Loucy (cell line): Measurements from ENCODE around the gene PEX3.
A peak's percentile ranks its signal among the peaks of the same experiment; 100 is the strongest.

Experiments
- H2AFZ ChIP-seq: fragments of 200-600 bp; sonication (generic); 2 replicates; pipeline ENCODE4 v1.6.0; 2016; ENCODE audit warnings: antibody characterized with exemption, mild to moderate bottlenecking, low read length, moderate library complexity
- H3F3A ChIP-seq: fragments of 200-600 bp; 2 replicates; pipeline ENCODE4 v1.6.0; 2016; ENCODE audit warnings: antibody characterized with exemption, low read depth, mild to moderate bottlenecking
- H3K27me3 ChIP-seq: fragments of 200-600 bp; sonication (generic); 2 replicates; pipeline ENCODE4 v1.6.1; 2014; ENCODE audit warnings: low read length, mild to moderate bottlenecking; ENCODE audit not compliant: insufficient read depth, poor library complexity, severe bottlenecking
- H3K36me3 ChIP-seq: fragments of 200-600 bp; sonication (generic); 2 replicates; pipeline ENCODE4 v1.6.1; 2016; ENCODE audit warnings: low read length; ENCODE audit not compliant: insufficient read depth
- H3K4me1 ChIP-seq: fragments of 200-600 bp; sonication (generic); 2 replicates; pipeline ENCODE4 v1.5.1; 2014; ENCODE audit warnings: low read length, mild to moderate bottlenecking; ENCODE audit not compliant: insufficient read depth, poor library complexity, severe bottlenecking
- H3K4me2 ChIP-seq: fragments of 200-600 bp; sonication (generic); 2 replicates; pipeline ENCODE4 v1.6.0; 2014; ENCODE audit warnings: antibody characterized with exemption, low read length, low read depth, mild to moderate bottlenecking; ENCODE audit not compliant: poor library complexity, severe bottlenecking
- H3K4me3 ChIP-seq: fragments of 200-600 bp; sonication (generic); 2 replicates; pipeline ENCODE4 v1.5.1; 2014; ENCODE audit warnings: low read length, mild to moderate bottlenecking, mixed read lengths; ENCODE audit not compliant: poor library complexity, severe bottlenecking
- H3K79me2 ChIP-seq: fragments of 200-600 bp; sonication (generic); 2 replicates; pipeline ENCODE4 v1.6.1; 2014; ENCODE audit warnings: low read length; ENCODE audit not compliant: insufficient read depth
- H3K9ac ChIP-seq: fragments of 200-600 bp; sonication (generic); 2 replicates; pipeline ENCODE4 v1.6.0; 2014; ENCODE audit warnings: mild to moderate bottlenecking, low read depth, low read length, moderate library complexity; ENCODE audit not compliant: poor library complexity, severe bottlenecking
- H3K9me2 ChIP-seq: fragments of 200-600 bp; sonication (generic); replicated peaks from 2 replicates; pipeline ENCODE4 v1.6.1; 2016; ENCODE audit warnings: low read depth, low read length, mixed read lengths
- H3K9me3 ChIP-seq: fragments of 200-600 bp; sonication (generic); 2 replicates; pipeline ENCODE4 v1.6.1; 2014; ENCODE audit warnings: mild to moderate bottlenecking, antibody characterized with exemption, low read length, low read depth; ENCODE audit not compliant: insufficient read depth
- H4K20me1 ChIP-seq: fragments of 200-600 bp; sonication (generic); 2 replicates; pipeline ENCODE4 v1.6.0; 2014; ENCODE audit warnings: antibody characterized with exemption, low read length, mild to moderate bottlenecking; ENCODE audit not compliant: insufficient read depth, poor library complexity, severe bottlenecking
- EZH2phosphoT487 ChIP-seq: fragments of 200-600 bp; IDR thresholded peaks from 2 replicates; pipeline ENCODE4 v1.6.1; 2018; ENCODE audit warnings: antibody characterized with exemption, mild to moderate bottlenecking, moderate library complexity, borderline replicate concordance
- TF ChIP-seq, protein P1 (sequence below): fragments of 200-600 bp; sonication (generic); conservative IDR thresholded peaks from 2 replicates; pipeline ENCODE4 v1.5.1; 2014; ENCODE audit warnings: mild to moderate bottlenecking, antibody characterized with exemption, low read length

The PEX3 gene

GRCh38 chr6:143528164-143528811 lies 77.7 kb downstream of the PEX3 start:
- no peaks in the 10 kb centered on the region for H3K27me3 ChIP-seq
- no peaks in the 10 kb centered on the region for H4K20me1 ChIP-seq
- H3K9me3 ChIP-seq: no peaks in the 10 kb centered on the region
- H3K4me2 ChIP-seq: peak overlapping the region; percentile 22
- peak overlapping the region; percentile 24 for H3K9ac ChIP-seq
- no peaks in the 10 kb centered on the region for H3F3A ChIP-seq
- no peak overlapping the region for H3K4me3 ChIP-seq
- peaks cover 18% of the 10 kb centered on the region for H3K4me1 ChIP-seq
- no peaks in the 10 kb centered on the region for H3K79me2 ChIP-seq
- H3K9me2 ChIP-seq: no peaks in the 10 kb centered on the region
- peak overlapping the region; percentile 94 for H2AFZ ChIP-seq
- no peaks in the 10 kb centered on the region for H3K36me3 ChIP-seq
- TF ChIP-seq EZH2phosphoT487: no peak
- TF ChIP-seq, protein P1, sequence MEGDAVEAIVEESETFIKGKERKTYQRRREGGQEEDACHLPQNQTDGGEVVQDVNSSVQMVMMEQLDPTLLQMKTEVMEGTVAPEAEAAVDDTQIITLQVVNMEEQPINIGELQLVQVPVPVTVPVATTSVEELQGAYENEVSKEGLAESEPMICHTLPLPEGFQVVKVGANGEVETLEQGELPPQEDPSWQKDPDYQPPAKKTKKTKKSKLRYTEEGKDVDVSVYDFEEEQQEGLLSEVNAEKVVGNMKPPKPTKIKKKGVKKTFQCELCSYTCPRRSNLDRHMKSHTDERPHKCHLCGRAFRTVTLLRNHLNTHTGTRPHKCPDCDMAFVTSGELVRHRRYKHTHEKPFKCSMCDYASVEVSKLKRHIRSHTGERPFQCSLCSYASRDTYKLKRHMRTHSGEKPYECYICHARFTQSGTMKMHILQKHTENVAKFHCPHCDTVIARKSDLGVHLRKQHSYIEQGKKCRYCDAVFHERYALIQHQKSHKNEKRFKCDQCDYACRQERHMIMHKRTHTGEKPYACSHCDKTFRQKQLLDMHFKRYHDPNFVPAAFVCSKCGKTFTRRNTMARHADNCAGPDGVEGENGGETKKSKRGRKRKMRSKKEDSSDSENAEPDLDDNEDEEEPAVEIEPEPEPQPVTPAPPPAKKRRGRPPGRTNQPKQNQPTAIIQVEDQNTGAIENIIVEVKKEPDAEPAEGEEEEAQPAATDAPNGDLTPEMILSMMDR: no peak

DNA sequence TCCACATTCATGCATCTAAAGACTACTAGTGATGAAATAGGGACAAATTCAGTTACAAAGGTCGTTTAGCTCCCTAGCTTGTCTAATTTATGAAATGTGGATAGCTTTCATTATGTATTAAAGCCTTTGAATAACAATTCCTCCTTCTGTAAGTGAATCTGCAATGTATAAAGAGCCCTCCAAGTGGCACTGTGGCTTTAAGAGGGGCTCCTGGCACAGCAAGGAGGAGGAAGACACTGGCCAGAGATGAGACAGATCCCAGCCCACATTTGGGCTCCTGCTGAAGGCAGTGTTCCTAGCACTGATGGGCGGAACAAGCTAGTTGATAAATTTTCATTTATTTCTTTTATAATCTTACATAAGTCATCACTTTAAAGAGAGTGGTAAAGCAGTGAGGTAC lies 78.5 kb downstream of the PEX3 start:
- Histone ChIP-seq H3K4me2 (peak overlapping the region; percentile 22), H3K79me2 (no peaks in the 10 kb centered on the region), H3K27me3 (no peaks in the 10 kb centered on the region), H3K4me3 (no peak overlapping the region), H2AFZ (peak overlapping the region; percentile 94), H3K9me2 (no peaks in the 10 kb centered on the region), H3K9ac (peak overlapping the region; percentile 24), H3K36me3 (no peaks in the 10 kb centered on the region), H3F3A (no peaks in the 10 kb centered on the region), H3K4me1 (peaks cover 18% of the 10 kb centered on the region), H4K20me1 (no peaks in the 10 kb centered on the region), H3K9me3 (no peaks in the 10 kb centered on the region)
- TF ChIP-seq, protein P1: peak; percentile 60
- TF ChIP-seq EZH2phosphoT487: no peak

- H4K20me1 ChIP-seq: no peaks in the 10 kb centered on the region
- no peaks in the 10 kb centered on the region for H3K9me3 ChIP-seq
- TF ChIP-seq EZH2phosphoT487: no peak
- TF ChIP-seq, protein P1: no peak
- no peaks in the 10 kb centered on the region for H3K36me3 ChIP-seq
- H3K9me2 ChIP-seq: no peaks in the 10 kb centered on the region
- H3K79me2 ChIP-seq: no peaks in the 10 kb centered on the region
- 0 out of 2 replicates have a peak, but pooled peaks cover 4% of the 10 kb centered on the region for H3F3A ChIP-seq
- peaks cover 26% of the 10 kb centered on the region for H3K4me1 ChIP-seq
- peak overlapping the region; percentile 8 for H3K4me2 ChIP-seq
- no peak overlapping the region for H2AFZ ChIP-seq
- no peak overlapping the region for H3K4me3 ChIP-seq
- H3K9ac ChIP-seq: no peak overlapping the region
- H3K27me3 ChIP-seq: no peaks in the 10 kb centered on the region
Observed at GRCh38 chr6:143531720-143532499, 81.3 kb downstream of the PEX3 start.
